ENCODE measurements around the gene MUC13. TPM values are rescaled to one million over a fixed set of nuclear protein-coding genes. Genes with fewer than 3 reads are reported as not detected.

Gene MUC13
- total and polyA plus RNA-seq, 8 donors, result 1.2 to 9.9 (median 3.5) TPM

DNA sequence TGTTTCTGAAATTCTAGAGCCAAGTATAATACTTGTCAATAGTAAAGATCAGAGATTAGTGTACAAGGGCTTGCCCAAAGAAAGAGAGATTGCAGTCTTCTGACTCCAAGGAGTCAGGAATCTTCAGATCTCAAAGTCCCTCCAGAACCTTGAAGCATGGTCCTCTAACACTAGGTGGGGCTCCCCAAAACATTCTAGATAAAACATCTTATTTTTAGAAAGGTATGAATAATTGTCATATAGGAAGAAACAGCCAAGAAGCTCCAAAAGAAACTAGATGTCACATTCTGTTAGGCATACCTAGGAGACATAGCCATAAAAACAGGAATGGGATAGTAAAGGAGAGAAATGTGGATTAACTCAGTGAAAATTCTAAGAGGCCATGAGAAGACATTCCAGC is 10.7 kb downstream of the MUC13 start:
- intact Hi-C loops (cut with DNase I), result no loop called here
- peaks cover 0 to 3% (median 1%) of the 10 kb centered on the region in 3 donors for H3K4me1 ChIP-seq
- H3K27me3 ChIP-seq, result no peaks in the 10 kb centered on the region
- FAIRE-seq, result no peak
- TF ChIP-seq, protein P1, sequence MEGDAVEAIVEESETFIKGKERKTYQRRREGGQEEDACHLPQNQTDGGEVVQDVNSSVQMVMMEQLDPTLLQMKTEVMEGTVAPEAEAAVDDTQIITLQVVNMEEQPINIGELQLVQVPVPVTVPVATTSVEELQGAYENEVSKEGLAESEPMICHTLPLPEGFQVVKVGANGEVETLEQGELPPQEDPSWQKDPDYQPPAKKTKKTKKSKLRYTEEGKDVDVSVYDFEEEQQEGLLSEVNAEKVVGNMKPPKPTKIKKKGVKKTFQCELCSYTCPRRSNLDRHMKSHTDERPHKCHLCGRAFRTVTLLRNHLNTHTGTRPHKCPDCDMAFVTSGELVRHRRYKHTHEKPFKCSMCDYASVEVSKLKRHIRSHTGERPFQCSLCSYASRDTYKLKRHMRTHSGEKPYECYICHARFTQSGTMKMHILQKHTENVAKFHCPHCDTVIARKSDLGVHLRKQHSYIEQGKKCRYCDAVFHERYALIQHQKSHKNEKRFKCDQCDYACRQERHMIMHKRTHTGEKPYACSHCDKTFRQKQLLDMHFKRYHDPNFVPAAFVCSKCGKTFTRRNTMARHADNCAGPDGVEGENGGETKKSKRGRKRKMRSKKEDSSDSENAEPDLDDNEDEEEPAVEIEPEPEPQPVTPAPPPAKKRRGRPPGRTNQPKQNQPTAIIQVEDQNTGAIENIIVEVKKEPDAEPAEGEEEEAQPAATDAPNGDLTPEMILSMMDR (IDR thresholded peaks at IDR 0.05), result no peak
- no peak for DNase-seq
- H3K9me3 ChIP-seq, result no peaks in the 10 kb centered on the region
- no peak overlapping the region for H3K4me3 ChIP-seq
- no peak overlapping the region for H3K27ac ChIP-seq
- H3K36me3 ChIP-seq, result no peaks in the 10 kb centered on the region
- no peak for ATAC-seq

DNA sequence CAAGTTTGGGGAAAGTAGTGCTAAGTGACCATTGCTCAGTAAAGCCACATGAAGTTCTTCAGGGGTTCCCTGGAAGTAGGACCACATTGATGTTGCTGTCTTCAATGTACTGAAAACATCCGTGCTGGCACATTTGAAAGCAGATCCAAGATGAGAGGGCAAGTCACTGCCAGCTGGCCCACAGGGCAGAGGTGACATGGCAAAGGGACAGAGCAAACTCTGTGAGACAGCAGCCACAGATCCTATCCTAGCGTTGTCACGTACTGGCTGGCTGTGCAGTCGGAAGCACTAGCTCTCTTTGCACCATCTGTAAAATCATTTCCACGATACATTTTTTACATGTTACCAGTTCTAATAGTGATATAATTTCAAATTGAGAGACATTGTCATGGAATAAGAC is 13.8 kb downstream of the MUC13 start:
- intact Hi-C loops (cut with DNase I), result no loop called here
- FAIRE-seq (no peak), DNase-seq (no peak), ATAC-seq (no peak)
- Histone ChIP-seq H3K9me3 (no peaks in the 10 kb centered on the region), H3K27ac (no peak overlapping the region), H3K4me1 (no peaks in the 10 kb centered on the region), H3K4me3 (no peak overlapping the region), H3K36me3 (no peaks in the 10 kb centered on the region), H3K27me3 (no peaks in the 10 kb centered on the region)
- TF ChIP-seq, protein P1 (IDR thresholded peaks at IDR 0.05), result no peak
- WGBS, 2 donors, result 87 to 93% methylated on average over 5 of the region's 5 CpGs

DNA sequence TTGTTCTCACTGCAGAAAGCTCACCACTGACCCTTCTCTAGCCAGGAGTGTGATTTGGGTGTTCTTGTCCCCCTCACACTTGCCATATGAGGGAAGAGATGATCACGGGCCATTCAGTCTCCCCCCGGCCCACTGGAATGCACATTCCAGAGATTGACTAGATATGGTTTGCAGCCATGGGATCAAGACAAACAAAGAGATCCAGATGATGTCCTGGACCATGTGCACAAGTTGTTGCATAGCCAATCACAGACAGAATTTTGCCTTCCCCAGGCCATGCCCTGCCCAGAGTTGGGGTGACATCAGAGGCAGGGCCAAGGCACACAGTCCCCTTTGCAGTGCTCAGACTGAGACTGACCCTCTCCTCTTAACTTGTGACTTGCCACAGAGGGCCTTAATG is 14.8 kb downstream of the MUC13 start:
- no peak for ATAC-seq
- TF ChIP-seq, protein P1 (IDR thresholded peaks at IDR 0.05), result no peak
- Histone ChIP-seq H3K36me3 (no peaks in the 10 kb centered on the region), H3K27ac (no peak overlapping the region), H3K4me1 (no peaks in the 10 kb centered on the region), H3K4me3 (no peak overlapping the region), H3K9me3 (no peaks in the 10 kb centered on the region), H3K27me3 (no peaks in the 10 kb centered on the region)
- no peak for FAIRE-seq
- no peak for DNase-seq
- 58 to 69% methylated on average over 2 of the region's 2 CpGs for WGBS, 2 donors
- intact Hi-C loops (cut with DNase I), result no loop called here

DNA sequence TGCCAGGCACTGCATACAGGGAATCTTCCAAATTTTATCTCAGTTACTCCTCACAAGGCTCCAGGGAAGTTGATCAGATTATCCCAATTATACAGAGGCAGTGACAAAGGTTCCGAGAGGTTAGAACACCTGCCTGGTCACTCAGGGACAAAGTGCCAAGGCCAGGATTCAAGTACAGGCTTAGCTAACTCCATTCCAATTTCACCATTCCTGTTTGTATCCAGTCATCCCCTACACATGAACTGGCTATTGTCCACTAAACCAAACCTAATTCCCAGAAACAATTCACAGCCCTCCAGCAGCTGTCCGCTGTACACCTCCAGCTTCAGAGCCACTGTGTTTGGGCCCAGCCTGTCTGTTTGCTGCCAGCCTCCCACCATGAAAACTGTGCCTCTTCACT is 16.0 kb downstream of the MUC13 start:
- no peak overlapping the region for H3K4me3 ChIP-seq
- H3K36me3 ChIP-seq, result no peaks in the 10 kb centered on the region
- no peak for FAIRE-seq
- H3K27ac ChIP-seq, result no peak overlapping the region
- H3K27me3 ChIP-seq, result no peaks in the 10 kb centered on the region
- intact Hi-C loops (cut with DNase I), result no loop called here
- H3K4me1 ChIP-seq, result no peaks in the 10 kb centered on the region
- DNase-seq, result no peak
- TF ChIP-seq, protein P1 (IDR thresholded peaks at IDR 0.05), result no peak
- ATAC-seq, result no peak
- no peaks in the 10 kb centered on the region for H3K9me3 ChIP-seq
- WGBS, 2 donors, result 91% methylated on average over 2 of the region's 2 CpGs

DNA sequence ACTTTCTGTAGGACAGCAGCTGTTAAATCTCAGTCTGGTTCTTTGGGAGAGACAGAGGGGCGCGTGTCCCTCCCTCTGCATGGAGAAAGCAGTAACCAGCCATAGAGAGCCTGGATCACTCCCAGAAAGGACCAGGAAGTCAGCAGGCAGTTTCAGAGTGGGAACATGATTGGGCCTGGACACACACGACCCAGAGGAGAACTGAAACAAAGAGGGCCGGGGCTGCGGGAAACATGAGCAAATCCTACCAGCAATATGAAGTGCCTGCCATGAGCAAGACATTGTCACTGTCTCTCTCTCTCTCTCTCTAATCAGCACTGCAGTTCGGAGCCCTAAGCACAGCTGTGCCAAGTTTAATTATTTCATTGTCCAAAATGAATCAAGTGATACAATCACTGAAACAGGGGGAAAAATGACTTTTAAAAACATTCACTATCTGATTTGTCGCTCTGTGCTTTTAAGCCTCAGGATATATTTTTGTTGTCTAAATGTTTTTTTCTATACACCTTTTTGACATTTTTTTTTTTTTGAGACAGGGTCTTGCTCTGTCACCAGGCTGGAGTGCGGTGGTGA is 17.6 kb downstream of the MUC13 start:
- Histone ChIP-seq H3K9me3 (no peaks in the 10 kb centered on the region), H3K27me3 (no peaks in the 10 kb centered on the region), H3K4me1 (no peaks in the 10 kb centered on the region), H3K27ac (no peak overlapping the region), H3K4me3 (no peak overlapping the region), H3K36me3 (no peaks in the 10 kb centered on the region)
- ATAC-seq (peak in 2 of 4 donors; percentile 36 to 44), DNase-seq (no peak), FAIRE-seq (no peak)
- 62 to 76% methylated on average over 8 of the region's 8 CpGs for WGBS, 2 donors
- intact Hi-C loops (cut with DNase I), result no loop called here
- TF ChIP-seq, protein P1 (IDR thresholded peaks at IDR 0.05), result no peak

Data from pancreas (tissue), 10 donors.